Activated T-helper 2 cell treated with anti-CD3 and anti-CD28 coated beads, Interferon-gamma antibody, Interleukin-2, Interleukin-4, amounts not matched to agents 10 μg/mL and 5 μg/mL and 100 μg/mL, durations not matched to agents 14 hours and 24 hours and 36 hours (primary cell): ENCODE measurements around the gene ZNF81. TPM values are rescaled to one million over a fixed set of nuclear protein-coding genes. Genes with fewer than 3 reads are reported as not detected.
"Not testable (repeated sequence)": the region's sequence is repeated elsewhere in the genome, so short reads cannot be mapped to it uniquely, and the experiment has no call there.

Source experiments
- DNase-seq: peaks from one replicate; pipeline ENCODE4 v3.0.0; 2021; ENCODE audit warnings: low spot score
- H3K27ac Mint-ChIP-seq: one replicate; pipeline ENCODE4 v1.8.0; 2021; ENCODE audit warnings: mixed read lengths
- H3K27me3 Mint-ChIP-seq: one replicate; pipeline ENCODE4 v1.8.0; 2021; ENCODE audit warnings: low read depth, mixed read lengths
- H3K36me3 Mint-ChIP-seq: one replicate; pipeline ENCODE4 v1.8.0; 2021; ENCODE audit warnings: low read depth, mixed read lengths
- H3K4me1 Mint-ChIP-seq: one replicate; pipeline ENCODE4 v1.8.0; 2021; ENCODE audit warnings: low read depth, mixed read lengths
- H3K4me3 Mint-ChIP-seq: one replicate; pipeline ENCODE4 v1.8.0; 2021; ENCODE audit warnings: low read depth, mild to moderate bottlenecking, moderate library complexity, mixed read lengths
- H3K9me3 Mint-ChIP-seq: one replicate; pipeline ENCODE4 v1.8.0; 2021; ENCODE audit warnings: mixed read lengths
- intact Hi-C: fragments of 100-400 bp; cut with micrococcal nuclease; formaldehyde crosslinking; loops from one replicate; pipeline ENCODE4 v1.15.1; 2023
- total RNA-seq: library from RNA; stranded (reverse); gene quantifications from 2 replicates; pipeline ENCODE4 v1.2.3, GENCODE V29; 2022

The ZNF81 gene
- total RNA-seq, 1 donor from 2014 or later, result 8.1 TPM

- H3K36me3 Mint-ChIP-seq, H3K4me3 Mint-ChIP-seq, H3K27me3 Mint-ChIP-seq, H3K4me1 Mint-ChIP-seq, H3K9me3 Mint-ChIP-seq, H3K27ac Mint-ChIP-seq, DNase-seq: not testable (repeated sequence)
- intact Hi-C loops, result loop anchor here (2.0 kb wide), 1 partner anchor 69 kb away; no protein-coding TSS in a partner anchor
Measured at GRCh38 chrX:47958206-47958605, 121.5 kb downstream of the ZNF81 start.

DNA sequence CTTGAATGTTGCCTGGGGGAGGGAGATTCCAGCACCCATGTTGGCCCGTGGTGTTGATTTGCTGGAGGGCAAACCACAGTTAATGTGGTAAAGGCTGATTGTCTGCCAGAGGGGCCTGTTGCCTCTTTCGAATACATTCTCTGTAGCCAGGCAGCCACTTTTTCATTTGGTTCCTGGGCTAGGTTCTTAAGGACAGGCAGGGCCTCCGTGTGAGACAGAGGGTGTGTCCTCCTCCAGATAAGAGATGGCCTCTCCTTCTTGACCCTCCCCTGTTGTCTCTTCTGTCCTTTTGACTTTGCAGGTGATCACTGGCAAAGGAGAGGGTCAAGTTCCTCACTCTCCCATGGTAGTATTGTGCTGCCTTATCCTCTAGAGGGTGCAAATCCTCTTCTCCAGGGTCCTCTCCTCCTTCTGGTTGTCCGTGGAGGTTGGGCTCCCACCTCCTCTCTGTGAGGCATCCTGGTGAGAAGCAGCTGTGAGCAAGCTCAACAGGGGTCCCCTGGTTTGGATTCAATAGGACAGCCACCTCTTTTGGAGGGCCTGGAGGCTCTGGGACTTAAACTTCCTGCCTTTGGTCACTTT lies 122.2 kb downstream of the ZNF81 start:
- DNase-seq, result no peak
- Mint-ChIP-seq H3K27ac (no peak overlapping the region), H3K4me3 (no peak overlapping the region), H3K4me1 (no peaks in the 10 kb centered on the region), H3K27me3 (no peaks in the 10 kb centered on the region), H3K36me3 (no peaks in the 10 kb centered on the region), H3K9me3 (no peaks in the 10 kb centered on the region)
- intact Hi-C loops, result loop anchor here (2.0 kb wide), 1 partner anchor 68 kb away; no protein-coding TSS in a partner anchor

- Mint-ChIP-seq H3K9me3 (peaks cover 7% of the 10 kb centered on the region), H3K27me3 (no peaks in the 10 kb centered on the region), H3K27ac (no peak overlapping the region), H3K36me3 (peaks cover 3% of the 10 kb centered on the region), H3K4me3 (no peak overlapping the region), H3K4me1 (no peaks in the 10 kb centered on the region)
- no peak for DNase-seq
- intact Hi-C loops, result no loop called here
Measured at GRCh38 chrX:47960406-47960805, 123.7 kb downstream of the ZNF81 start.

- H3K27me3 Mint-ChIP-seq, H3K4me3 Mint-ChIP-seq, DNase-seq, H3K4me1 Mint-ChIP-seq, H3K9me3 Mint-ChIP-seq, H3K27ac Mint-ChIP-seq, intact Hi-C loops, H3K36me3 Mint-ChIP-seq: not testable (repeated sequence)
Measured at GRCh38 chrX:47961830-47962229, 125.1 kb downstream of the ZNF81 start.

GRCh38 chrX:47965526-47965925 lies 128.8 kb downstream of the ZNF81 start:
- not testable (repeated sequence) for H3K4me3 Mint-ChIP-seq, H3K27ac Mint-ChIP-seq, DNase-seq

More at GRCh38 chrX:47965526-47965925, 128.8 kb downstream of the ZNF81 start:
- intact Hi-C loops, H3K27me3 Mint-ChIP-seq, H3K4me1 Mint-ChIP-seq, H3K36me3 Mint-ChIP-seq: not testable (repeated sequence)
- peaks cover 25% of the 10 kb centered on the region for H3K9me3 Mint-ChIP-seq

Other genes with a start within 250 kb of the ZNF81 start
- gene SYN1, start 217.0 kb upstream of the ZNF81 start, total RNA-seq, result 0.21 TPM in 2 replicates
- 3.0 and 3.3 TPM in 2 replicates for gene CFP, start 207.0 kb upstream of the ZNF81 start, total RNA-seq
- 108 and 110 TPM in 2 replicates for gene ELK1, start 186.3 kb upstream of the ZNF81 start, total RNA-seq
- gene UXT, start 177.7 kb upstream of the ZNF81 start, total RNA-seq, result 204 and 208 TPM in 2 replicates
- gene ZNF182, start 167.1 kb downstream of the ZNF81 start, total RNA-seq, result 5.9 and 6.0 TPM in 2 replicates
- gene SPACA5, start 170.1 kb downstream of the ZNF81 start, total RNA-seq, result not detected in 2 replicates
- gene ZNF630, start 234.7 kb downstream of the ZNF81 start, total RNA-seq, result 0.25 and 0.55 TPM in 2 replicates